ENCODE results near the gene UHRF2. TPM values are rescaled to one million over a fixed set of nuclear protein-coding genes. Genes with fewer than 3 reads are reported as not detected.
A peak's percentile ranks its signal among the peaks of the same experiment; 100 is the strongest.

UHRF2 gene
- total RNA-seq, 1 experiment from 2014 or later, result 45.2 TPM

DNA sequence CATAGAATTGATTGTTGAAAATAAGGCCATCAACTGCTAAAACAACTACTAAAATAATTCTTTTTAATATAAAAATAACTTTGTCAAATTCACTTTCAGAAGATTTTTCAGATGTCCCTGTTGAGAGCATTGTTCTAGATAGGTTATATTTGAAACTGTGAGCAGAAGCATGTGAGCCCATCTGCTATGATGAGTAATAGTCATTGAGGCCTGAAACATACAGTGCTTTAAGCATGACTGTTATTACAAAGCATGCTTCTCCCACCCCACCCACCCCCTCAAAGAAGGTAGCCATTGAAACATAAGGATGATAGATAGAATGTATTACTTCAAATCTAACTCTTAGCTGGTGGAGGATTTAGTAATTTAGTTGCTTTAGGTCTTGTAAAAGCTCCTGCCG lies 86.0 kb downstream of the UHRF2 start:
- no peak overlapping the region for H2BK15ac ChIP-seq (ENCODE audit: low read depth, low read length)
- H2BK12ac ChIP-seq (ENCODE audit: insufficient read length, low read depth, low read length), result no peak overlapping the region
- H4K20me1 ChIP-seq (ENCODE audit: control insufficient read depth, insufficient read depth, insufficient read length), result no peaks in the 10 kb centered on the region
- DNase-seq, result no peak
- no peak overlapping the region for H4K91ac ChIP-seq (ENCODE audit: insufficient read length, low read depth, low read length)
- no peak overlapping the region for H2AFZ ChIP-seq (ENCODE audit: low read length)
- no peaks in the 10 kb centered on the region for H3K4me1 ChIP-seq (ENCODE audit: insufficient read depth, low read length)
- no peak overlapping the region for H4K5ac ChIP-seq (ENCODE audit: insufficient read length, low read depth, low read length)
- no peak overlapping the region for H3K23ac ChIP-seq (ENCODE audit: insufficient read length, low read depth, low read length)
- H3K79me1 ChIP-seq (ENCODE audit: insufficient read depth, low read depth, low read length, poor library complexity, severe bottlenecking), result no peaks in the 10 kb centered on the region
- no peak for TF ChIP-seq CTCF (conservative IDR thresholded peaks at IDR 0.05)
- no peaks in the 10 kb centered on the region for H3K4me1 Mint-ChIP-seq
- H3K4ac ChIP-seq (ENCODE audit: low read depth, low read length), result no peak overlapping the region
- no peak overlapping the region for H3K56ac ChIP-seq (ENCODE audit: insufficient read length, low read depth, low read length)
- no peaks in the 10 kb centered on the region for H3K9me3 Mint-ChIP-seq
- no peaks in the 10 kb centered on the region; the same call in 1 of the 2 replicates for H3K79me2 ChIP-seq (ENCODE audit: insufficient read depth, low read length)
- no peaks in the 10 kb centered on the region for H3K27me3 ChIP-seq (ENCODE audit: insufficient read depth, low read length)
- no peak overlapping the region for H3K4me2 ChIP-seq (ENCODE audit: insufficient read depth, insufficient read length, low read length)
- H3K23me2 ChIP-seq (ENCODE audit: insufficient read length, low read depth, low read length, poor library complexity, severe bottlenecking), result no peaks in the 10 kb centered on the region
- H3K14ac ChIP-seq (ENCODE audit: insufficient read depth, low read length), result no peak overlapping the region
- H3K9ac ChIP-seq (ENCODE audit: extremely low read depth, insufficient read length, low read length), result no peak overlapping the region
- H2BK120ac ChIP-seq (ENCODE audit: low read depth, low read length, poor library complexity, severe bottlenecking), result no peak overlapping the region
- no peak overlapping the region for H4K8ac ChIP-seq (replicated peaks; ENCODE audit: insufficient read length, low read depth, low read length)
- H3K9me3 ChIP-seq (ENCODE audit: control insufficient read depth, low read depth, low read length), result no peaks in the 10 kb centered on the region
- WGBS (ENCODE audit: extremely low coverage, insufficient read length, low lambda C conversion rate), result no CpG with 5 or more reads among the region's 1 CpG
- no peak overlapping the region for H2BK5ac ChIP-seq (ENCODE audit: insufficient read length, low read length)
- H3K18ac ChIP-seq (ENCODE audit: insufficient read length, low read depth, low read length), result no peak overlapping the region
- no peak overlapping the region for H3K27ac ChIP-seq (ENCODE audit: insufficient read length, low read depth, low read length)
- H3K27me3 Mint-ChIP-seq (ENCODE audit: low read depth), result no peaks in the 10 kb centered on the region
- H2BK20ac ChIP-seq (ENCODE audit: low read depth, low read length, poor library complexity, severe bottlenecking), result no peak overlapping the region
- 0 out of 7 replicates have a peak overlapping the region, but pooled peaks of 1 of the 3 experiments have one; percentile 45 for H3K27ac Mint-ChIP-seq
- H3T11ph ChIP-seq (ENCODE audit: low read length), result no peak overlapping the region
- H2AK5ac ChIP-seq (ENCODE audit: insufficient read length, low read length), result no peak overlapping the region
- H3K36me3 Mint-ChIP-seq (ENCODE audit: insufficient read depth in 1 of 3, low read depth in 3 of 3), result peaks cover 10 to 59% (median 50%) of the 10 kb centered on the region in 3 experiments; a peak in 6 of 7 replicates
- H3K4me3 Mint-ChIP-seq, result no peak overlapping the region
